Ecto neural progenitor cell (in vitro differentiated cells): Measurements from ENCODE around the gene MAP3K1.
"Not testable (repeated sequence)": the region's sequence is repeated elsewhere in the genome, so short reads cannot be mapped to it uniquely, and the experiment has no call there.

Source experiments
- DNase-seq: peaks from one replicate; pipeline ENCODE4 v3.0.0-alpha.2; 2018; ENCODE audit warnings: low spot score

Gene MAP3K1

GRCh38 chr5:56816546-56817081, 1.3 kb downstream of the MAP3K1 start:
- DNase-seq, result peak; percentile 76

- no peak for DNase-seq
Measured at GRCh38 chr5:56817263-56818014, 2.1 kb downstream of the MAP3K1 start.

GRCh38 chr5:56818450-56819037, 3.2 kb downstream of the MAP3K1 start:
- DNase-seq, result no peak

- no peak for DNase-seq
Measured at GRCh38 chr5:56819060-56819881, 3.9 kb downstream of the MAP3K1 start.

GRCh38 chr5:56821868-56822267, 6.5 kb downstream of the MAP3K1 start:
- DNase-seq, result not testable (repeated sequence)

- DNase-seq, result no peak
Measured at GRCh38 chr5:56822981-56823380, 7.6 kb downstream of the MAP3K1 start.

GRCh38 chr5:56824019-56824418, 8.7 kb downstream of the MAP3K1 start:
- no peak for DNase-seq

DNA sequence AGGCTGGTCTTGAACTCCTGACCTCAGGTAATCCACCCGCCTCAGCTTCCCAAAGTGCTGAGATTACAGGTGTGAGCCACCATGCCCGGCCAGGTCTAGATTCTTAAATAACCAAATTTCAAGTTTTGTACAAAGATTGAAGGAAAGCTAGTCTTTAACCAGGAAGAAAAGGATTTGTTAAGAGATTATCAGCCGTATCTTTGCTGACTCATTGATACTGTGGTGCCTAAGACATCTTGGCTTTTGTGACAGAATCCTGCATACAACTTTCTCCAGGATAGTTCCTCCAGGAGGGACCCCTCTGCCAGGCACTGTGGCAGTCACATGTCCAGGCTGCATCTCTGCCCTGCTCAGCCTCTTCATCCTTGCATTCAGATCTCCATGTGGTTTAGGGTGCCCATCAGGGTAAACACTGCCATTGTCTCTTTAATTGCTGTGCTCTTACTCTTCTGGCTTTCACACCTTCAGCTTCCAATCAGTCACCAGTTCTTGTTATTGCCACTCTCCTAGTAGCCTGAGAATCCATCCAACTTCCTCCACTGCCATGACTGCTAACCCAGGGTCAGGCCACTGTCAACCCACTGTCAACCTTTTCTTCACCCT, 10.0 kb downstream of the MAP3K1 start:
- DNase-seq, result no peak

- DNase-seq, result no peak
Measured at GRCh38 chr5:56827049-56827448, 11.7 kb downstream of the MAP3K1 start.

GRCh38 chr5:56827924-56828323, 12.6 kb downstream of the MAP3K1 start:
- no peak for DNase-seq

GRCh38 chr5:56829137-56829908, 14.0 kb downstream of the MAP3K1 start:
- no peak for DNase-seq

GRCh38 chr5:56831773-56832172, 16.4 kb downstream of the MAP3K1 start:
- DNase-seq, result no peak

DNA sequence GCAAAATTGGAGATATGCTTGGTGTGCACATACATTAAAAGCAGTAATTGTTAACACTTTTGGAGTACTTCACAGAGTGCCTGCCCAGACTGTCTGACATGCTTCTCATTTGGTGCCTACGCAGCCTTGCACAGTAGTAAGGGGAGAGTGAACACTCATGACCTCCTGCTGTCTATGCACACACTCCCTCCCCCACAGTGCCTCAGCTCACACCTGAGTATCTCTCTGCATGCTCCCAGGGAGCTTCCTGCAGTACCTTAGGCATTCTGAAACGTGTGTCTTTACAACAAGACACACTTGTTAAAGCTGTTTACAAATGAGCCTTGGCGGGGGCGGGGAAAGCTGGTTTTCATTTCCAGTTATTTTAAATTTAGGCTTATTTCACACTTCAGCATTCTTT, 18.0 kb downstream of the MAP3K1 start:
- no peak for DNase-seq

DNA sequence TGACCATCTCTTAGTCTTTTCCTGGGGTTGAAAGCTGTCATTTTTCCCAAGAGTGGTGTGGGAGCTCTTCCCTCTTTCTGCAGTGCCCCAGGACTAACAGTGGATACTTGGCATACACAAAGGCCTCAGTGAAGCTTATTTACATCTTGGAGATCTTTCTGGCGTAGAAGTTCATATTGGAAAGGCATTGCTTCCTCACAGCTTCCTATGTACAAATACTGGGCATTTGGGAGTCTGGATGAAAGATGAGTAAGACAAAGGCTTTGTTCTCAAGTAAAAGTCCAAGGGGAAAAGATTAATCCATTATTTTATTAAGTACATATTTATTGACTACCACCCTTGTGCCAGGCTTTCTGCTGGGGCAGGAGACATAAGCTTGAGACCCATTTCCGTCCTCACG, 22.0 kb downstream of the MAP3K1 start:
- no peak for DNase-seq

DNA sequence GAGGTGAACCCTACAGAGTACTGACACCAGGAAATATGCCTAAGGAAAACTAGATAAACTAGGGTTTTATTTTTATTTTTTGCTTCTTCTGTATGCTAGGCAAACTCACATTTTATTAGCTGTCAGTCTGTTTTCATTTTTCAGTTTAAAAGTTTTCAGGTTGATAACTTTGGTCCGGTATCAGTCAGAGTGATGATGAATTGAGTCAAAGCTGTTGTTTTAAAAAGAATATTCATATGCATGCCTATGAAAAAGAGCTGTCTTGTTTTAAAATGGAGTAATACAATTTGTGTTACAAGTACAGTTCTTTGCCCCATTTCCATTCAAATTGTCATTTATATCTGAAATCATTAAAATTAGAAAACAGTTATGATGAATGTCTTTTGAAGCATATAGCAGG, 22.6 kb downstream of the MAP3K1 start:
- DNase-seq, result no peak

GRCh38 chr5:56838409-56839039, 23.2 kb downstream of the MAP3K1 start:
- no peak for DNase-seq

DNA sequence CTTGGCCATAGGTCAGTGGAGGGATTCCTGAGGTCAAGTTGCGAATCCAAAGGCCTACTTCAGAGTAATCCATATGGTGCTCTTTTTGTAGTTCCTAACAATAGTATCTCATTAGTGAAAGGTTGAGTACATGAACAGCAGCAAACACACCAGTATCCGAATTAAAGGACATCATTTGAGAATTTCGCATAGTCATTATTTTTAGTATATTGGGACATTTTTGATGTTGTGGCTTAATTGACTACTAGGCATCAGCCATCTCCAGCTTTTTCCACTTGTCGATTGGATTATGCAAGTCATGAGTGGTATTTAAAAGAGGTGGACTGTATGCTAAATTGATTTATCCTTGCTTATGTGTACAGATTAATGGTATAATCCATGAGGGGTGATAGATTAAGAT, 23.7 kb downstream of the MAP3K1 start:
- no peak for DNase-seq

GRCh38 chr5:56840597-56840996, 25.2 kb downstream of the MAP3K1 start:
- no peak for DNase-seq

- DNase-seq, result no peak
Measured at GRCh38 chr5:56845277-56845676, 29.9 kb downstream of the MAP3K1 start.

GRCh38 chr5:56845904-56846480, 30.6 kb downstream of the MAP3K1 start:
- DNase-seq, result no peak

GRCh38 chr5:56848206-56848605, 32.9 kb downstream of the MAP3K1 start:
- DNase-seq, result no peak
